Measurements from ENCODE around the gene TXNDC5. TPM values are rescaled to one million over a fixed set of nuclear protein-coding genes. Genes with fewer than 3 reads are reported as not detected.
"Not testable (repeated sequence)": the region's sequence is repeated elsewhere in the genome, so short reads cannot be mapped to it uniquely, and the experiment has no call there.

TXNDC5 gene
- polyA plus RNA-seq, 4 donors: 92.4 to 204 (median 107) TPM

- no peak for DNase-seq (ENCODE audit: low read depth in 4 of 4, low spot score in 3 of 4)
These were observed 13.0 kb downstream of the TXNDC5 start for GRCh38 chr6:7897461-7898192.

DNA sequence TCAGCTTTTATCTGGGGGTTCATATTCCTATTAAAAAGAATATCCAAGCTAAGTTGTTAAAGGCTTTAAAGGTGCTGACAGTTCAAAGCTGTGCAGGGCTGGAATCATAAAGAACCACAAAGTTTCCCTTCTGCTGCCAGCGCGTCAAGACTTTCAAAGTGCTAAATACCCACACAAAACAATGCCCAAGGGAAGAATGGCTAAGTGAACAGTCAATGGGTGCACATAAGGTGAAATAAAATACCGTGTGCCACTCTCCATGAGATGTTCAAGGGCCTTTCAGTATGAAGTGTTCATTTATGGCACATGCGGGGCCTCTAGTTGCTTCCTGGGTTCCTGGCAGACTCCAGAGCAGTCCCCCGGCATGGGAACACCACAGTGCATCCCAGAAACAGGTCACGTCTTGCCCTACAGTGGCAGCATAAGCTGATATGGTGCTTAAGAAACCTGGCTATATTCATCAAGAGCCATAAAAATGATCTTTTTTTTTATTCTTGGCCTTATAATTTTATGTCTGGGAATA, 14.1 kb downstream of the TXNDC5 start:
- no peak for DNase-seq (ENCODE audit: low read depth in 4 of 4, low spot score in 3 of 4)

- no peak for DNase-seq (ENCODE audit: low read depth in 4 of 4, low spot score in 3 of 4)
These were observed 15.5 kb downstream of the TXNDC5 start for GRCh38 chr6:7895125-7895423.

GRCh38 chr6:7894262-7895124, 16.1 kb downstream of the TXNDC5 start:
- no peak for DNase-seq (ENCODE audit: low read depth in 4 of 4, low spot score in 3 of 4)

GRCh38 chr6:7893342-7893741, 17.2 kb downstream of the TXNDC5 start:
- no peak for DNase-seq (ENCODE audit: low read depth in 4 of 4, low spot score in 3 of 4)

GRCh38 chr6:7892367-7892766, 18.2 kb downstream of the TXNDC5 start:
- not testable (repeated sequence) for DNase-seq (ENCODE audit: low read depth in 4 of 4, low spot score in 3 of 4)

DNA sequence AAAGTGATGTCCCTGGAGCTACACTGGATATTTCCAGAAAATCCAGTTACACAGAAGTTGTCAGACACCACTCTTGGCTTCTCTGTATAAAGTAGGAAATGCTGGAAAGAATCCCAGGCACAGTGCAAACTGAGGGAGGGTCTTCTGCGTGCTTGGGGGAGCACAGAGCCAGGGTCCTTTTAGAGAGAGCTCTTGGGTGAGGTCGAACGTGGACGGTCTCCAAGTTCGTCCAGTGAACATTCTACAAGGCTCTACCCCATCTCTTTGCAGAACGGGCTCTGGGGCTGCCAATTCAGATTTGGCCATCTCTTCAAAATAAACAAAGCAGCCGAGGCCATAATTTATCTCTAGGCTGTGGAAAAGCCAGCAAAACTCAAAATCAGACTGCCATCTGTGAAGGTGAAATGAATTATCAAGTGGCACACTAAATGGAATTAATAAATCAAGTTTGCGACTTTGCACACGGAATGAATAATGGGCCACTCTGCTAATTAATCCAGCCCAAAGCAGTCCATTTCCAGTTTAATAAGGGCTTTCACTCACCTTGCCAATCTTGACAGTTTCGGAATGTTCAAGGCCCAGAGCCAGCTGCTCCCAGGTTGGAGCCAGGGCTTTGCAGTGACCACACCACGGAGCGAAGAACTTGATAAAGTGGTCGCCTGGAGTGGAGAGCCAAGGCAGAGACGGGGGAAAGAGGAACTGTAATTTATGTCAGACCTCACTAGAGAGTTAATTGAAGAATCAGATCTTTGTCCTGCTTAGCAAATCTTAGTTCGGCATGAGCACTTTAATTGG, 19.3 kb downstream of the TXNDC5 start:
- DNase-seq (ENCODE audit: low read depth in 4 of 4, low spot score in 3 of 4): no peak

- DNase-seq (ENCODE audit: low read depth in 4 of 4, low spot score in 3 of 4): no peak
These were observed 21.8 kb downstream of the TXNDC5 start for GRCh38 chr6:7888587-7889357.

GRCh38 chr6:7887278-7887991, 23.2 kb downstream of the TXNDC5 start:
- DNase-seq (ENCODE audit: low read depth in 4 of 4, low spot score in 3 of 4): no peak

- DNase-seq (ENCODE audit: low read depth in 4 of 4, low spot score in 3 of 4): no peak
These were observed 24.5 kb downstream of the TXNDC5 start for GRCh38 chr6:7886132-7886531.

DNA sequence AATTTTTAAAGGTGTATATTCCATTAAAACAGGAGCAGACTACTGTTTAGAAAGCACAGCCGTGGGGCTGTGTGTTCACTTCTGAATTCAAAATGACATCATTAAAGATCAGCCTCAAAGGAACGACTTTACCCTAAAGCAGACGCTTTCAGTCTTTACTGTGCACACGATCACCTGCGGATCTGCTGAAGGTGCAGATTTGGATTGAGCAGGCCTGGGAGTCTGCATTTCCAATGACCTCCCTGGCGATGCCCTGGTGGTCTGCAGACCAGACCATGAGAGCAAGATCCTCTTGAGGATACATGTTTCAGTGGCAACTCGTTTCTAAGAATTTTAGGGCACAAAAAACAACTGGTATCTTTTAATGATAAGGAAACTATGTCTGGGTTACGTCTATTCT, 27.2 kb downstream of the TXNDC5 start:
- DNase-seq (ENCODE audit: low read depth in 4 of 4, low spot score in 3 of 4): no peak

DNA sequence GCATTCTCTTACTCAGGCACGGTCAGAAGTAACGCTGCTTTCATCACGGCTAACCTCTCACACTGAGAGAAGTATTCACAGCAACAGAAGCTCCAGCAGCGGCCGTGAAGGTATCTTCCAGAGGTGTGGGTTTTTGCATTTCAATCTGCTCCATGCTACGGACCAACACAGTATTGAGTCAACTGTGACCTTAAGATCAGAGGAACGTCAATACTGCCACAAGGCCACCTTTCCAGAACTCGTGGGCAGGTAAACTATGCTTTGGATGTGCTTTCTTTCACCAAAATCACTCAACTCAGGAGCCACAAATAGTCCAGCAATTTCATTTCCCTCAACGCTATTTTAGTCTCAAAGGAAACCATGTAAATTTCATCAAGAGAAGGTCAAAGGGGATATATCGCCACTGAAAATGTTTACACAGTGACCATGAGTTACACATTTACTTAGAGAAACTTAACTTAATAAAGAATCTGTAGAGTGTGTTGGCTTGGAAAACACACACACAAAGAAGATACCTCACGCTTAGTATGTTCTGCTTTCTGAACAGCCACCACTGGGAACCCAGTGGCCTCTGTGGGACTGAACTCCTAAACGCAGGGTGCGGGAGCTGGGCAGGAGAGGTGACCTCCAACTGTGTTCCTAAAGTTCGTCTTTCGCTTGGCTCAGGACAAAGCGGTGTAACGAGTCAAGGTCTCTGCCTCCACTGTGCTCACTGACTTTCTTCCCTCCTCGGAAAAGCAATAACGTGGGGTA, 27.9 kb downstream of the TXNDC5 start:
- DNase-seq (ENCODE audit: low read depth in 4 of 4, low spot score in 3 of 4): no peak

DNA sequence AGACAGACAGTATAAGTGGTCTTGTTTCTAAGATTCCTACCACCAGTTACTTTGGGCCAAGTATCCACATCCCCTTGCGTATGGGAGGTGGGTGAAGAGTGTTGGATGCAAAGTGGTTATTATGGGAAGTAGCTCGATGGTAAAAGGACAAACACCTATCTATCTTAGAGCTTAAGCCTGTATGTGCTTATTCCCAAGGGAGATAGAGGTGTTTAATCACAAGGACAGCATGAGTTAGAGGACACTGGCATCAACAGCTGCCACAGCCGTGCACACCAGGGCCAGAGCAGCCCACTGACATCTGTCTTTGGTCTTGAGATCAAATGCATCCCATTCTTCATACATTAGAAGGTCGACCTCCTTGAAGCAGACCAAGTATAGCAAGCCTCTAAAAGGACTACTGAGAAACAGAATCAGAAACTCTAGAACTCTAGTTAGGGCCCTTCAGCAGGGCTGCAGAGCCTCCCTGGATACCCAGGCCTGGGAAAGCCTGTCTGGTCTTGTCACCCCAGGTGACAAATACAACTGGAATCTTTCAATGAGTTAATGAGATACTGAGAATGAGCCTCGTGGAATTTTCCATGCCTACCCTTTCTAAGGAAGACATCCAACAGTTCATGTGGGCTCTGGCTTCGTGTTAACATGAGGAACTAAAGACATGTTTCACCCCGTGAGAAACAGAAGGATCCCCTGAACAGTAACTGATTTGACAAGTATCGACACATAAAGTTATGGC, 28.7 kb downstream of the TXNDC5 start:
- DNase-seq (ENCODE audit: low read depth in 4 of 4, low spot score in 3 of 4): no peak

DNA sequence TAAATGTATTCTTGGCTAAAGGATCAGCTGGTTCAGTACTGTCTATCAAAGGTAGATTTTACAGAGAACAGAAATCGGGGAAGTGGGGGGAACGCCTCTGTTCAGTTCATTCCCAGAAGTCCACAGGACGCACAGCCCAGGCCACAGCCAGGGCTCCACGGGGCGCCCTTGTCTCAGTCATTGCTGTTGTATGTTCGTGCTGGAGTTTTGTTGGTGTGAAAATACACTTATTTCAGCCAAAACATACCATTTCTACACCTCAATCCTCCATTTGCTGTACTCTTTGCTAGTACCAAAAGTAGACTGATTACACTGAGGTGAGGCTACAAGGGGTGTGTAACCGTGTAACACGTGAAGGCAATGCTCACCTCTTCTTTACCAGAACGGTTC, 29.9 kb downstream of the TXNDC5 start:
- DNase-seq (ENCODE audit: low read depth in 4 of 4, low spot score in 3 of 4): no peak

DNA sequence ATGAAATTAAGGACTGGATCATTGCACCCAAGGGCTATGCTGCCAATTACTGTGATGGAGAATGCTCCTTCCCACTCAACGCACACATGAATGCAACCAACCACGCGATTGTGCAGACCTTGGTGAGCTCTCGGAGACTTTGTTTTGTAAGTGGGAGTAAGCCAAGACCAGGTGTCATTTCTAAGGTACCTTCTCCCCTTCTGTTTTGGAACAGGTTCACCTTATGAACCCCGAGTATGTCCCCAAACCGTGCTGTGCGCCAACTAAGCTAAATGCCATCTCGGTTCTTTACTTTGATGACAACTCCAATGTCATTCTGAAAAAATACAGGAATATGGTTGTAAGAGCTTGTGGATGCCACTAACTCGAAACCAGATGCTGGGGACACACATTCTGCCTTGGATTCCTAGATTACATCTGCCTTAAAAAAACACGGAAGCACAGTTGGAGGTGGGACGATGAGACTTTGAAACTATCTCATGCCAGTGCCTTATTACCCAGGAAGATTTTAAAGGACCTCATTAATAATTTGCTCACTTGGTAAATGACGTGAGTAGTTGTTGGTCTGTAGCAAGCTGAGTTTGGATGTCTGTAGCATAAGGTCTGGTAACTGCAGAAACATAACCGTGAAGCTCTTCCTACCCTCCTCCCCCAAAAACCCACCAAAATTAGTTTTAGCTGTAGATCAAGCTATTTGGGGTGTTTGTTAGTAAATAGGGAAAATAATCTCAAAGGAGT, 30.4 kb downstream of the TXNDC5 start:
- no peak for DNase-seq (ENCODE audit: low read depth in 4 of 4, low spot score in 3 of 4)

DNA sequence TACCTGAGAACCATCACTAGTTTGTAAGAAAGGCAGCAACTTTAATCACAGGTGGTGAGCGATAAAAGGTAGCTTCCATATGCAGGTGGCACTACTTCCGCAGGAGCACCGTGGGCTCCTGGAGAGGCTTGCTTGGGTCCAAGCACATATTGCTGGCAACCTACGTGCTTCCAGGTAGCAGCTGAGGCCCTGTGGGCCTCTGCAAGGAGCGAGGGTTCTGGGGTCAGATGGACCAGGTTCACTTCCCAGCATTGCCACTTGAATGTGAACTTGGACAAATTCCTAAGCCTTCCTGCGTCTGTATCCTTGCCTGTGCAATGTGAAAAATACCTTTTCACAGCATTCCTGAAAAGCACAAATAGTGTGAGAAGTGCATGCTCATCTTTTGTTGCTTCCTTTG, 31.0 kb downstream of the TXNDC5 start:
- DNase-seq (ENCODE audit: low read depth in 4 of 4, low spot score in 3 of 4): no peak

DNA sequence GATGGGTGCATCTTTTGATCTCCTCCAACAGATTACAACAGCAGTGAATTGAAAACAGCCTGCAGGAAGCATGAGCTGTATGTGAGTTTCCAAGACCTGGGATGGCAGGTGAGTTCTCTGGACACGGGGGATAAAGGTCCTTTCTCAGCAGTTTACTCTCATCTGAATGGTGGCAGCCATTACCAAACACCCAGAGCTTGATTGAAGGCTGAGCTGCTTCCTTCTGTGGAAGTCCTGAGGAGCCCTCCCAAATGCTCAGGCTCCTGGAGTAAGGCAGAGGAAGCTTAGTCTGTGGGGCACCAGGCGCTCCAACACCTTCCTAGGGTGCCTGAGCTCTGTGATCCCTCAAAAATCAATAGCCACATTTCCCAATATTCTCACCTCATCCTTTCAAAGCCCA, 31.5 kb downstream of the TXNDC5 start:
- DNase-seq (ENCODE audit: low read depth in 4 of 4, low spot score in 3 of 4): no peak

All from left renal pelvis (tissue), 4 donors.